ENCODE results near the gene SUN5. TPM values are rescaled to one million over a fixed set of nuclear protein-coding genes. Genes with fewer than 3 reads are reported as not detected.

The SUN5 gene
- total RNA-seq, 1 experiment from 2014 or later: not detected

GRCh38 chr20:33005908-33006775, 1.9 kb upstream of the SUN5 start:
- Histone ChIP-seq H3K4me2 (ENCODE audit: low read depth, low read length, poor library complexity, severe bottlenecking) (no peak overlapping the region), H3K27me3 (ENCODE audit: low read length) (no peaks in the 10 kb centered on the region), H4K20me1 (ENCODE audit: insufficient read depth, low read depth, low read length) (no peaks in the 10 kb centered on the region), H3K9ac (ENCODE audit: low read length) (no peak overlapping the region), H3K9me2 (replicated peaks; ENCODE audit: insufficient read depth, low read length) (no peaks in the 10 kb centered on the region), H2AFZ (ENCODE audit: low read length) (no peak overlapping the region), H3K36me3 (ENCODE audit: insufficient read depth, low read length) (no peaks in the 10 kb centered on the region), H3K4me1 (ENCODE audit: low read length) (no peaks in the 10 kb centered on the region), H3K79me2 (ENCODE audit: low read length) (no peaks in the 10 kb centered on the region), H3K4me3 (ENCODE audit: low read length) (no peak overlapping the region), H3K9me3 (ENCODE audit: low read length) (peaks cover 4% of the 10 kb centered on the region; the same call in 1 of the 2 replicates), H3K27ac (ENCODE audit: low read length) (no peak overlapping the region)
- DNase-seq: no peak

- Histone ChIP-seq H3K9me3 (ENCODE audit: low read length) (peaks cover 4% of the 10 kb centered on the region; the same call in 1 of the 2 replicates), H3K79me2 (ENCODE audit: low read length) (no peaks in the 10 kb centered on the region), H3K27ac (ENCODE audit: low read length) (no peak overlapping the region), H3K9me2 (replicated peaks; ENCODE audit: insufficient read depth, low read length) (no peaks in the 10 kb centered on the region), H3K27me3 (ENCODE audit: low read length) (no peaks in the 10 kb centered on the region), H3K9ac (ENCODE audit: low read length) (no peak overlapping the region), H2AFZ (ENCODE audit: low read length) (no peak overlapping the region), H3K4me1 (ENCODE audit: low read length) (no peaks in the 10 kb centered on the region), H3K36me3 (ENCODE audit: insufficient read depth, low read length) (no peaks in the 10 kb centered on the region), H3K4me3 (ENCODE audit: low read length) (no peak overlapping the region), H3K4me2 (ENCODE audit: low read depth, low read length, poor library complexity, severe bottlenecking) (no peak overlapping the region), H4K20me1 (ENCODE audit: insufficient read depth, low read depth, low read length) (no peaks in the 10 kb centered on the region)
- peak; percentile 77 for DNase-seq
These were observed 916 bp upstream of the SUN5 start for GRCh38 chr20:33005132-33005566.

- H3K36me3 ChIP-seq (ENCODE audit: insufficient read depth, low read length): no peaks in the 10 kb centered on the region
- H4K20me1 ChIP-seq (ENCODE audit: insufficient read depth, low read depth, low read length): no peaks in the 10 kb centered on the region
- DNase-seq: no peak
- H3K4me3 ChIP-seq (ENCODE audit: low read length): no peak overlapping the region
- peaks cover 4% of the 10 kb centered on the region; the same call in 1 of the 2 replicates for H3K9me3 ChIP-seq (ENCODE audit: low read length)
- no peak overlapping the region for H3K27ac ChIP-seq (ENCODE audit: low read length)
- no peaks in the 10 kb centered on the region for H3K4me1 ChIP-seq (ENCODE audit: low read length)
- H3K79me2 ChIP-seq (ENCODE audit: low read length): no peaks in the 10 kb centered on the region
- H3K4me2 ChIP-seq (ENCODE audit: low read depth, low read length, poor library complexity, severe bottlenecking): no peak overlapping the region
- H3K9ac ChIP-seq (ENCODE audit: low read length): no peak overlapping the region
- H3K27me3 ChIP-seq (ENCODE audit: low read length): no peaks in the 10 kb centered on the region
- H2AFZ ChIP-seq (ENCODE audit: low read length): no peak overlapping the region
- H3K9me2 ChIP-seq (replicated peaks; ENCODE audit: insufficient read depth, low read length): no peaks in the 10 kb centered on the region
These were observed 2.0 kb downstream of the SUN5 start for GRCh38 chr20:33002087-33002808.

GRCh38 chr20:33000802-33001466, 3.3 kb downstream of the SUN5 start:
- Histone ChIP-seq H3K9ac (ENCODE audit: low read length) (no peak overlapping the region), H3K4me1 (ENCODE audit: low read length) (no peaks in the 10 kb centered on the region), H3K4me2 (ENCODE audit: low read depth, low read length, poor library complexity, severe bottlenecking) (no peak overlapping the region), H3K27ac (ENCODE audit: low read length) (no peak overlapping the region), H3K79me2 (ENCODE audit: low read length) (no peaks in the 10 kb centered on the region), H4K20me1 (ENCODE audit: insufficient read depth, low read depth, low read length) (no peaks in the 10 kb centered on the region), H3K9me2 (replicated peaks; ENCODE audit: insufficient read depth, low read length) (no peaks in the 10 kb centered on the region), H3K4me3 (ENCODE audit: low read length) (no peak overlapping the region), H3K9me3 (ENCODE audit: low read length) (peaks cover 4% of the 10 kb centered on the region; the same call in 1 of the 2 replicates), H3K27me3 (ENCODE audit: low read length) (no peaks in the 10 kb centered on the region), H3K36me3 (ENCODE audit: insufficient read depth, low read length) (no peaks in the 10 kb centered on the region), H2AFZ (ENCODE audit: low read length) (no peak overlapping the region)
- no peak for DNase-seq

- Histone ChIP-seq H3K36me3 (ENCODE audit: insufficient read depth, low read length) (no peaks in the 10 kb centered on the region), H3K4me1 (ENCODE audit: low read length) (no peaks in the 10 kb centered on the region), H3K9ac (ENCODE audit: low read length) (no peak overlapping the region), H3K27me3 (ENCODE audit: low read length) (no peaks in the 10 kb centered on the region), H3K9me2 (replicated peaks; ENCODE audit: insufficient read depth, low read length) (no peaks in the 10 kb centered on the region), H3K9me3 (ENCODE audit: low read length) (no peaks in the 10 kb centered on the region), H4K20me1 (ENCODE audit: insufficient read depth, low read depth, low read length) (no peaks in the 10 kb centered on the region), H3K4me2 (ENCODE audit: low read depth, low read length, poor library complexity, severe bottlenecking) (no peak overlapping the region), H3K4me3 (ENCODE audit: low read length) (no peak overlapping the region), H3K79me2 (ENCODE audit: low read length) (no peaks in the 10 kb centered on the region), H2AFZ (ENCODE audit: low read length) (no peak overlapping the region), H3K27ac (ENCODE audit: low read length) (no peak overlapping the region)
- DNase-seq: no peak
These were observed 4.5 kb downstream of the SUN5 start for GRCh38 chr20:32999603-33000250.

GRCh38 chr20:32997431-32997830, 6.8 kb downstream of the SUN5 start:
- Histone ChIP-seq H3K27me3 (ENCODE audit: low read length) (no peaks in the 10 kb centered on the region), H3K27ac (ENCODE audit: low read length) (no peak overlapping the region)

DNA sequence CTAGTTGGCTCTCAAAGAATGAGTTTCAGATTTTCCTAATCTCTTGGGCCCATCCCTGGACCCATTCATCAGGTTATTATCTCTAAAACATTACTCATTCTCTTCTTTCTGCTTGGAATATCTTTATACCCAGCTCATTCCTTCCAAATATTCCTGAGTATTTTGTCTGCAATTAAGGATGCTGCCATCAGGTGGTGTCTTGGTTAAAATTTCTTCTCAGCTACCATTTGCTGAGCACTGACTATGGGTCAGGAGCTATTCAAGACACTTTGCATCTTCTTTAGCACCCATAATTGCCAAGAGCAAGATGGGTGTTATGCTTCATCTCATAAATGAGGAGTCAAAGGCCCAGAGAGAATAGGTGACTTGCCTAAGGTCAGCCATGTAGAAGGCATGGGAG, 8.4 kb downstream of the SUN5 start:
- DNase-seq: no peak
- H3K9me3 ChIP-seq (ENCODE audit: low read length): no peaks in the 10 kb centered on the region
- H3K4me3 ChIP-seq (ENCODE audit: low read length): no peak overlapping the region
- H3K9me2 ChIP-seq (replicated peaks; ENCODE audit: insufficient read depth, low read length): no peaks in the 10 kb centered on the region
- no peak overlapping the region for H2AFZ ChIP-seq (ENCODE audit: low read length)
- no peaks in the 10 kb centered on the region for H3K36me3 ChIP-seq (ENCODE audit: insufficient read depth, low read length)
- H3K27me3 ChIP-seq (ENCODE audit: low read length): no peaks in the 10 kb centered on the region
- no peaks in the 10 kb centered on the region for H3K79me2 ChIP-seq (ENCODE audit: low read length)
- no peaks in the 10 kb centered on the region for H4K20me1 ChIP-seq (ENCODE audit: insufficient read depth, low read depth, low read length)
- H3K4me2 ChIP-seq (ENCODE audit: low read depth, low read length, poor library complexity, severe bottlenecking): no peak overlapping the region
- no peak overlapping the region for H3K9ac ChIP-seq (ENCODE audit: low read length)
- H3K27ac ChIP-seq (ENCODE audit: low read length): no peak overlapping the region
- H3K4me1 ChIP-seq (ENCODE audit: low read length): no peaks in the 10 kb centered on the region

More at GRCh38 chr20:32997431-32997830, 6.8 kb downstream of the SUN5 start:
- Histone ChIP-seq H3K79me2 (ENCODE audit: low read length) (no peaks in the 10 kb centered on the region), H3K4me2 (ENCODE audit: low read depth, low read length, poor library complexity, severe bottlenecking) (no peak overlapping the region), H3K4me1 (ENCODE audit: low read length) (no peaks in the 10 kb centered on the region), H3K9ac (ENCODE audit: low read length) (no peak overlapping the region), H4K20me1 (ENCODE audit: insufficient read depth, low read depth, low read length) (no peaks in the 10 kb centered on the region), H3K36me3 (ENCODE audit: insufficient read depth, low read length) (no peaks in the 10 kb centered on the region), H2AFZ (ENCODE audit: low read length) (no peak overlapping the region), H3K9me3 (ENCODE audit: low read length) (no peaks in the 10 kb centered on the region), H3K4me3 (ENCODE audit: low read length) (no peak overlapping the region), H3K9me2 (replicated peaks; ENCODE audit: insufficient read depth, low read length) (no peaks in the 10 kb centered on the region)
- DNase-seq: no peak
